AG04450 (cell line): ENCODE results near the gene ZNF813. TPM values are rescaled to one million over a fixed set of nuclear protein-coding genes. Genes with fewer than 3 reads are reported as not detected.
A peak's percentile ranks its signal among the peaks of the same experiment; 100 is the strongest.

ENCODE experiments used
- CTCF ChIA-PET: fragments of 300-600, 350-600 bp; formaldehyde crosslinking; extraction: SDS; loops from one replicate; lab custom pipeline; 2022; ENCODE audit warnings: antibody characterized with exemption, inconsistent platforms; lab: Charles Lee
- POLR2A ChIA-PET: fragments of 350-600 bp; formaldehyde crosslinking; extraction: SDS; loops from one replicate; lab custom pipeline; 2021; ENCODE audit warnings: antibody characterized with exemption, inconsistent platforms; lab: Yijun Ruan, JAX
- DNase-seq: peaks from one replicate; pipeline ENCODE4 v3.0.0-alpha.2; 2011; ENCODE audit warnings: low read depth, low spot score
- H3K27ac ChIP-seq: one replicate; pipeline ENCODE4 v1.5.1; 2012; ENCODE audit warnings: low read depth, low read length, control low read depth
- H3K27me3 ChIP-seq: one replicate; pipeline ENCODE4 v1.6.0; 2012; ENCODE audit warnings: low read length; ENCODE audit not compliant: control insufficient read depth, insufficient read depth
- H3K4me3 ChIP-seq: 2 replicates; pipeline ENCODE4 v1.5.1; 2011; ENCODE audit warnings: mild to moderate bottlenecking, low read depth, low read length, control low read depth
- H3K9me3 ChIP-seq: 2 replicates; pipeline ENCODE4 v1.5.1; 2012; ENCODE audit warnings: low read length; ENCODE audit not compliant: control insufficient read depth, insufficient read depth
- polyA plus RNA-seq: library from polyadenylated mRNA; depleted of rRNA; stranded (reverse); fragments of >200 nt; gene quantifications from 2 replicates; pipeline ENCODE4 v1.2.3, GENCODE V29; 2011
- TF ChIP-seq, protein P1 (sequence below): IDR thresholded peaks from 2 replicates; pipeline ENCODE4 v1.5.1; 2011; ENCODE audit warnings: low read depth, low read length, control low read depth, inconsistent platforms

Gene ZNF813
- polyA plus RNA-seq, 1 experiment, result 2.1 TPM

DNA sequence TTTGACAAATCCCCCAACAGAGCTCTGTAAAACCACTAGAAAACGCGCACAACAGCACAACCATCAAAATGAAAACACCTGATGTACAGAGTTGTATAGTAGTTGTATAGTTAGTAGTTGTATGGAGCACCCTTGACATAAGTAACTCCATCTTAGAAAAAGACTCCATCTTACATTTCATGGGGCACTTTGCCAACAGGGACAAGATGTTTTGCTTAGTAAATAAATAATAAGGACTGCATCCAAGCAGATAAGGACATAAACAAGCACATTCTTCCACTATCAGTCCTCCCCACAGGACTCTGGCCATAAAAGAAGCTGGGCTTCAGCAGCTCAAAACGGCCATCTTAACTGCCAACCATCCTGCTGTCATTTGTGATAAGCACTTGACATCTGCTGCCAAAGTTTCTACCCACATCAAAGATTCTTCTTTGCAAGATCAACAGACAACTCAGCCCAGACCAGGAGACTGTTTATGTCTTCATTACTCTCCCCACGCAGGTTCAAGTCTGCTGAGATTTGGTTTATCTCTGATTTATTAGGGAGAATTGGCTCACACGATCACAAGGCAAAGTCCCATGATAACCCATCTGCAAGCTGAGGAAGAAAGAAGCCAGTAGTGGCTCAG is 49.7 kb downstream of the ZNF813 start:
- H3K27me3 ChIP-seq, result no peaks in the 10 kb centered on the region
- POLR2A ChIA-PET, result no interaction called here
- H3K27ac ChIP-seq, result no peak overlapping the region
- CTCF ChIA-PET, result interaction anchor here (2.4 kb wide), 1 partner anchor 13 kb away, joined by 7 read pairs; no protein-coding TSS in a partner anchor
- no peak for DNase-seq
- TF ChIP-seq, protein P1, sequence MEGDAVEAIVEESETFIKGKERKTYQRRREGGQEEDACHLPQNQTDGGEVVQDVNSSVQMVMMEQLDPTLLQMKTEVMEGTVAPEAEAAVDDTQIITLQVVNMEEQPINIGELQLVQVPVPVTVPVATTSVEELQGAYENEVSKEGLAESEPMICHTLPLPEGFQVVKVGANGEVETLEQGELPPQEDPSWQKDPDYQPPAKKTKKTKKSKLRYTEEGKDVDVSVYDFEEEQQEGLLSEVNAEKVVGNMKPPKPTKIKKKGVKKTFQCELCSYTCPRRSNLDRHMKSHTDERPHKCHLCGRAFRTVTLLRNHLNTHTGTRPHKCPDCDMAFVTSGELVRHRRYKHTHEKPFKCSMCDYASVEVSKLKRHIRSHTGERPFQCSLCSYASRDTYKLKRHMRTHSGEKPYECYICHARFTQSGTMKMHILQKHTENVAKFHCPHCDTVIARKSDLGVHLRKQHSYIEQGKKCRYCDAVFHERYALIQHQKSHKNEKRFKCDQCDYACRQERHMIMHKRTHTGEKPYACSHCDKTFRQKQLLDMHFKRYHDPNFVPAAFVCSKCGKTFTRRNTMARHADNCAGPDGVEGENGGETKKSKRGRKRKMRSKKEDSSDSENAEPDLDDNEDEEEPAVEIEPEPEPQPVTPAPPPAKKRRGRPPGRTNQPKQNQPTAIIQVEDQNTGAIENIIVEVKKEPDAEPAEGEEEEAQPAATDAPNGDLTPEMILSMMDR, result no peak
- no peak overlapping the region for H3K4me3 ChIP-seq
- peaks cover 10% of the 10 kb centered on the region for H3K9me3 ChIP-seq

DNA sequence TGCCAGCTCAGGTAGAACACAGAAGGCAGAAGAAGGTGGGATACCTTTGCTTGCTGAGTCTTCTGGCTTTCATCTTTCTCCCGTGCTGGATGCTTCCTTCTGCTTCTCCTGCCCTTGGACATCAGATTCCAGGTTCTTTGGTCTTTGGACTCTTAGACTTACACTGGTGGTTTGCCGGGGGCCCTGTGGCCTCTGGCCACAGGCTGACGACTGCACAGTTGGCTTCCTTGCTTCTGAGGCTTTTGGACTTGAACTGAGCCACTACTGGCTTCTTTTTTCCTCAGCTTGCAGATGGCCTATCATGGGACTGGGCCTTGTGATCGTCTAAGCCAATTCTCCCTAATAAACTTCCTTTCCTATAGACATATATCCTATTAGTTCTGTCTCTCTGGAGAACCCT is 50.6 kb downstream of the ZNF813 start:
- CTCF ChIA-PET, result no interaction called here
- Histone ChIP-seq H3K27ac (no peak overlapping the region), H3K9me3 (peaks cover 10% of the 10 kb centered on the region), H3K4me3 (no peak overlapping the region), H3K27me3 (no peaks in the 10 kb centered on the region)
- POLR2A ChIA-PET, result no interaction called here
- no peak for DNase-seq
- TF ChIP-seq, protein P1, result no peak

DNA sequence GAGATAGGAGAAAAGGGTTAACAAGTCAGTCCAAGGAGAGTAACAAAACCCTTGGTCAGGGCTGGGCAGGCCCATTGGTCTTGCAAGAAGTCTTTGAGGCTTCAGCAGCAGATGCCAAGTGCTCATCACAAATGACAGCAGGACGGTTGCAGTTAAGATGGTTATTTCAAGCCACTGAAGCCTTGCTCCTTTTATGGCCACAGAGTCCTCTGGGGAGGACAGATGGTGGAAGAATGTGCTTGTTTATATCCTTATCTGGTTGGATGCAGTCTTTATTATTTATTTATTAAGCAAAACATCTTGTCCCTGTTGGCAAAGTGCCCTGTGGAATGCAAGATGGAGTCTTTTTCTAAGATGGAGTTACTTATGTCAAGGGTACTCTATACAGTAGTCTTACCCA is 51.2 kb downstream of the ZNF813 start:
- Histone ChIP-seq H3K27ac (no peak overlapping the region), H3K9me3 (peaks cover 10% of the 10 kb centered on the region), H3K27me3 (no peaks in the 10 kb centered on the region), H3K4me3 (no peak overlapping the region)
- ChIA-PET CTCF (no interaction called here), POLR2A (no interaction called here)
- TF ChIP-seq, protein P1, result no peak
- no peak for DNase-seq

DNA sequence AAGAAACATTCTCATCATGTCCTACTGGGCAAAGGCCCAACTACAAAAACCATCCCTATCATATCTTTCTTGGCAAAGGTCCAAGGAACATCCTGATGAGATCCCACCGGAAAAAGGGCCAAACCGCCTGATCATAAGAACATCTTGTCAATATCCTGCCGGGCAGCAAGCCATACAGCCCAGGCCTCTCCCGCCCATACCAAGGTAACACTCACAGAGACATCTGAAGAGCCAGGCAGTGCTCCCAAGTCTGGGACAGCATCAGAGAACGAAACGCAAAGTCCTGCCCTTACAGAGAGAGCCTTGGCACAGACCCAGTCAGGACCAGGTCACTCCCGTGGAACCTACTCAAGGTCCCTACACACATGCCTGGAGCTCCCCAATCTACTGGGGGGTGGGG is 51.9 kb downstream of the ZNF813 start:
- ChIA-PET CTCF (interaction anchor here (1.4 kb wide), 1 partner anchor 95 kb away, joined by 3 read pairs; no protein-coding TSS in a partner anchor), POLR2A (no interaction called here)
- Histone ChIP-seq H3K27me3 (no peaks in the 10 kb centered on the region), H3K4me3 (no peak overlapping the region), H3K27ac (no peak overlapping the region), H3K9me3 (peaks cover 10% of the 10 kb centered on the region)
- TF ChIP-seq, protein P1, result no peak
- no peak for DNase-seq

DNA sequence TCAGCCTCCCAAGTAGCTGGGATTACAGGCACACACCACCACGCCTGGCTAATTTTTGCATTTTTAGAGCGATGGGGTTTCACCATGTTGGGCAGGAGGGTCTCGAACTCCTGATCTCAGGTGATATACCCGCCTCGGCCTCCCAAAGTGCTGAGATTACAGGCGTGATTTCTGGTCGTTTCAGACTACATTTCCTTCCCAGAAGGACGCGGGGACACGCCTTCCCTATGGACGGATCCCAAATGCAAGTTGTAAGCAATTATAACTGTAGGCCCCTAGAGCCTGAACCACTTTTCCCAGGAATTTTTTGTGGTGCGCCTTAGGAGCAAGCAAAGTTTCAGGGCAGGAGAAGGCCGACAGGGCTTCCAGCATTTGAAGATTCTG is 52.6 kb downstream of the ZNF813 start:
- Histone ChIP-seq H3K27me3 (no peaks in the 10 kb centered on the region), H3K27ac (peak overlapping the region; percentile 87), H3K4me3 (peak overlapping the region; percentile 54), H3K9me3 (peaks cover 10% of the 10 kb centered on the region)
- ChIA-PET CTCF (interaction anchor here (1.0 to 1.4 kb wide), 5 partner anchors 8 to 272 kb away, joined by 3 to 5 read pairs (median 3); no protein-coding TSS in a partner anchor), POLR2A (no interaction called here)
- DNase-seq, result no peak
- TF ChIP-seq, protein P1, result no peak
